SU-DHL-6 (cell line): ENCODE data around the gene LRRC28.

Experiments used
- H2AFZ ChIP-seq: fragments of 200-600 bp; sonication (generic); 2 replicates; pipeline ENCODE4 v1.6.1; 2014; ENCODE audit warnings: low read depth, mild to moderate bottlenecking, moderate library complexity, mixed read lengths, antibody characterized with exemption, low read length; ENCODE audit not compliant: severe bottlenecking
- H3F3A ChIP-seq: fragments of 200-600 bp; shearing (Covaris generic); 2 replicates; pipeline ENCODE4 v1.6.0; 2016; ENCODE audit warnings: antibody characterized with exemption, mild to moderate bottlenecking; ENCODE audit not compliant: insufficient read depth
- H3K27ac ChIP-seq: fragments of 200-600 bp; sonication (generic); 2 replicates; pipeline ENCODE4 v1.5.1; 2016; ENCODE audit warnings: low read depth, mild to moderate bottlenecking, low read length, moderate library complexity, mixed read lengths
- H3K27me3 ChIP-seq: fragments of 200-600 bp; sonication (generic), shearing (Covaris generic); 2 replicates; pipeline ENCODE4 v1.6.0; 2014; ENCODE audit warnings: mild to moderate bottlenecking, low read length
- H3K36me3 ChIP-seq: fragments of 200-600 bp; sonication (generic); 2 replicates; pipeline ENCODE4 v1.6.1; 2014; ENCODE audit warnings: mild to moderate bottlenecking, low read length, mixed read lengths
- H3K4me2 ChIP-seq: fragments of 300-600, 200-600 bp; shearing (Covaris generic), sonication (generic); 2 replicates; pipeline ENCODE4 v1.6.0; 2014; ENCODE audit warnings: low read length, low read depth, mild to moderate bottlenecking; ENCODE audit not compliant: poor library complexity, severe bottlenecking
- H3K4me3 ChIP-seq: fragments of 200-600 bp; sonication (generic); 2 replicates; pipeline ENCODE4 v1.5.1; 2014; ENCODE audit warnings: antibody characterized with exemption, low read length, mild to moderate bottlenecking, mixed read lengths; ENCODE audit not compliant: insufficient read depth, poor library complexity, severe bottlenecking
- H3K79me2 ChIP-seq: fragments of 200-600 bp; sonication (generic); 2 replicates; pipeline ENCODE4 v1.6.1; 2014; ENCODE audit warnings: mild to moderate bottlenecking, low read length, moderate library complexity; ENCODE audit not compliant: insufficient read depth
- H3K9ac ChIP-seq: fragments of 200-600 bp; sonication (generic); 2 replicates; pipeline ENCODE4 v1.7.0; 2014; ENCODE audit warnings: mild to moderate bottlenecking, low read length
- H3K9me2 ChIP-seq: fragments of 200-600 bp; sonication (generic); replicated peaks from 2 replicates; pipeline ENCODE4 v1.6.1; 2014; ENCODE audit warnings: low read length; ENCODE audit not compliant: insufficient read depth
- H3K9me3 ChIP-seq: fragments of 200-600 bp; sonication (generic); 2 replicates; pipeline ENCODE4 v1.6.1; 2014; ENCODE audit warnings: low read length, mixed read lengths; ENCODE audit not compliant: insufficient read depth
- H4K20me1 ChIP-seq: fragments of 200-600 bp; sonication (generic); 2 replicates; pipeline ENCODE4 v1.6.1; 2014; ENCODE audit warnings: low read depth, mild to moderate bottlenecking, antibody characterized with exemption, low read length, moderate library complexity, mixed read lengths
- CTCF ChIP-seq: fragments of 200-600 bp; sonication (generic); IDR thresholded peaks from one replicate; pipeline ENCODE4 v1.5.1; 2017; ENCODE audit warnings: antibody characterized with exemption, mild to moderate bottlenecking, low read length, moderate library complexity; ENCODE audit not compliant: insufficient read depth, poor library complexity, severe bottlenecking
- EZH2phosphoT487 ChIP-seq: fragments of 200-600 bp; sonication (generic), shearing (Covaris generic); conservative IDR thresholded peaks from 2 replicates; pipeline ENCODE4 v1.6.1; 2018; ENCODE audit warnings: mild to moderate bottlenecking, antibody characterized with exemption, low read length, moderate library complexity, mixed read lengths

The LRRC28 gene

GRCh38 chr15:99213187-99213811 is 38.0 kb upstream of the LRRC28 start:
- Histone ChIP-seq H3K79me2 (no peaks in the 10 kb centered on the region), H3K27ac (no peak overlapping the region), H3F3A (no peaks in the 10 kb centered on the region), H3K9ac (no peak overlapping the region), H3K9me3 (no peaks in the 10 kb centered on the region), H3K36me3 (no peaks in the 10 kb centered on the region), H3K9me2 (no peaks in the 10 kb centered on the region), H3K4me2 (no peak overlapping the region), H2AFZ (no peak overlapping the region), H3K27me3 (no peaks in the 10 kb centered on the region), H4K20me1 (no peaks in the 10 kb centered on the region), H3K4me3 (no peak overlapping the region)
- peak; percentile 66 for TF ChIP-seq CTCF
- TF ChIP-seq EZH2phosphoT487 = no peak

- Histone ChIP-seq H3K9me3 (no peaks in the 10 kb centered on the region), H2AFZ (no peak overlapping the region), H3F3A (no peaks in the 10 kb centered on the region), H3K4me2 (no peak overlapping the region), H3K27ac (no peak overlapping the region), H3K4me3 (no peak overlapping the region), H3K79me2 (no peaks in the 10 kb centered on the region), H3K27me3 (no peaks in the 10 kb centered on the region), H4K20me1 (no peaks in the 10 kb centered on the region), H3K36me3 (no peaks in the 10 kb centered on the region), H3K9me2 (no peaks in the 10 kb centered on the region), H3K9ac (no peak overlapping the region)
- TF ChIP-seq EZH2phosphoT487 = no peak
- no peak for TF ChIP-seq CTCF
Measured at GRCh38 chr15:99224372-99225214, 26.7 kb upstream of the LRRC28 start.

- Histone ChIP-seq H3K27ac (no peak overlapping the region), H3K9ac (no peak overlapping the region), H3K27me3 (no peaks in the 10 kb centered on the region), H3K4me2 (no peak overlapping the region), H3K4me3 (no peak overlapping the region), H3K79me2 (no peaks in the 10 kb centered on the region), H4K20me1 (no peaks in the 10 kb centered on the region), H3K9me2 (no peaks in the 10 kb centered on the region), H3K36me3 (no peaks in the 10 kb centered on the region), H2AFZ (no peak overlapping the region), H3F3A (no peaks in the 10 kb centered on the region), H3K9me3 (no peaks in the 10 kb centered on the region)
- TF ChIP-seq CTCF = no peak
- TF ChIP-seq EZH2phosphoT487 = no peak
Measured at GRCh38 chr15:99226802-99227201, 24.5 kb upstream of the LRRC28 start.
